GM11168 (cell line): ENCODE results near the gene CAPN15.

ENCODE experiments used
- in situ Hi-C: fragments of 300-500 bp; cut with MboI; formaldehyde crosslinking; loops from one replicate; pipeline ENCODE4 v1.12.0; 2022; ENCODE audit warnings: low sequenced_read_pairs; ENCODE audit not compliant: unreplicated experiment

The CAPN15 gene

DNA sequence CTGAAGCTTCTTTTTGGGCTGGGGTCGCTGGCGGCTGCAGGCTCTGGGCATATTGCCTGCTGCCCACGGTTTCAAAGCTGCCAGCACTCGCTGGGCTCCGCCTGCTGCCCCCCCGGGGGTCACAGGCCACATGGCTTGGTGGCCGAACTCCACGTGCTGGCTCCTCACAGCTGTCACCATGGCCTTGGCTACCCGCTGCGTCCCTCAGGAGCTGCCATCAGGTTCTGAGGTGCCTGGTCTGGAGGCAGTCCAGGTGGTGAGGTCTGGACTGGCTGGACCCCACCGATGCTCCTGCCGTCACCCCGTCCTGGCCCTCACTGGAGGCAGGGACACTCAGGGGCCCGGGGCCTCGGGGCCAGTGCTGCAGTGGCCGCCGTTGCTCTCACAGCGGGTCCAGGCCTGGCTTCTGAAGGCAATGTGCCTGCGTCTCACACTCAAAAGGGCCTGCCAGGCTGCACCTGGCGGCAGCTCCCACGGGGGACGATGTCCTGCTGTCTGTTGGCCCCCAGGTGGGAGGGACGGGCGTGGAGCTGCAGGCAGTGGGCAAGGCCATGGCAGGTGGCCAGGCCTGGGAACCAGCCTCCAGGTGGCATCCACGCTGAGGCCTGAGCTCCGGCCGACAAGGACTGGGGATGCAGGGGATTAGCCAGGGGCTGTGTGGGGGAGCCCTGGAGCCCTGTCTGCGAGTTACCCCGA lies 13.3 kb downstream of the CAPN15 start:
- in situ Hi-C loops, result no loop called here

DNA sequence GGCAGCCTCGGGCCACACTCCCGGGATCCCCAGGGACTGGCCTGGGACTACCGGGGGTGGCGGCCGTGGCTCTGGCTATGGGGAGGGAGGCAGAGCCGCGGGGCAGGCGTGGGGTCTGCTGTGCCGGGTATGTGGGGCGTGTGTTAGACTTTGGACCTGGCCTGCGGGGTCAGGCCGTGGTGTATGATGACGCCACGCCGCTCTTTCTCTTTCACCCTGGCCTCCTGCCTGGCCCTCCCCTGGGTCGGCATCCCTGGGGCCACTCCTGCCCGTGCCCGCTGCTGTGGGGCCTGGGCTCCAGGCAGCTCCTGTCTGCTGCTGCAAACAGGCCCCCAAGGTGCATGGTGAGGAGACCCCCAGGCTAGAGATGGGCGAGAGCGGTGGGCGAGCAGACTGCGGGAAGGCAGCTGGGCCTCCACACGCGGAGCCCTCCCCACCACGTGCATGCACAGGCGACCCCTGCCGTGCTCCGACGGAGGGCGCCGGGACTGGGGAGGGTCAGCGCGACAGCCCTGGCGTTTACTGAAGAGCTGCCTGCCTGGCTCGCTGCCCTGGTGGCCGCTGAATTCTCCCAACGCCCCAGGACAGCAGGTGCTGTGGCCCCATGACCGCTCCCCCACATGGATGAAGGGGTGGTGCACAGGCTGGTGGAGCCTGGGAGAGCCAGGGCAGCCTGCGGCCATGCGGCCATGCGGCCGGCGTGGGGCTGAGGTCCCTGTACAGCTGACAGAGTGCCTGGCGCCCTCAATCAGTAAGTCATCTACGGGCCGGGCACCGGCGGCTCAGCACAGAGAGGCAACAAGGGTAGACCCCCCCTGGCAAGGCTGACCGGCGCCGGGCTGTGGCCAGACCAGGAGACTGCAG lies 16.0 kb downstream of the CAPN15 start:
- in situ Hi-C loops, result no loop called here

DNA sequence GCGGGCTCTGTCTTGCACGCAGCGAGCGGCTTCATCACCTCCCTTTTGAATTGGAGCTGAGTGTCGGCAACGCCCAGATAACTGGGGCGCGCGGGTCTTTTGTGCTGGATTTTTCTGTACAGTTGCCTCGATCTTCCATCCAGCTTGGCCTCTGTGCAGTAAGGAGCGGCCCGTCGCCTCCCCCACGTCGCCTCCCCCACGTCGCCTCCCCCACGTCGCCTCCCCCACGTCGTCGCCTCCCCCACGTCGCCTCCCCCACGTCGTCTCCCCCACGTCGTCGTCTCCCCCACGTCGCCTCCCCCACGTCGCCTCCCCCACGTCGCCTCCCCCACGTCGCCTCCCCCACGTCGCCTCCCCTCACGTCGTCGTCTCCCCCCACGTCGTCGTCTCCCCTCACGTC lies 17.0 kb downstream of the CAPN15 start:
- in situ Hi-C loops, result no loop called here

- in situ Hi-C loops, result no loop called here
Measured at GRCh38 chr16:546909-547770, 19.6 kb downstream of the CAPN15 start.

DNA sequence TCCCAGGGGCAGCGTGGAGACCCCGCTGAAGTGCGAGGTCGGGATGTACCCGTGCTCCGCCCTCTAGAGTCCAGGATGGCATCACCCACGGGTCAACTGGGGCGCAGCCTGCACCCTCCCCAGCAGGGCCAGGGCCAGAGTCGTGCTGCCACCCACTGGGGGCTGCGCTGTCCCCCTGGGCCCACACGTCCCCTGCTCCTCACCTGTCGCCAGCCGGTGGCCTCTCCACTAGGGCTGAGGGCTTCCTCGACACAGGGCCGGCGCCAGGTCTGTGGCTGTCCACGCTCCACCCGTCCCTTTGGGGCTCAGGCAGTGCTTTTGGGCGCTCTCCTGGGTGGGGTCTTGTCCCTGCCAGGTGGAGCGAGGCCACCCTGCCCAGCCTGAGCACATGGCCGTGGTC lies 21.1 kb downstream of the CAPN15 start:
- in situ Hi-C loops, result no loop called here

GRCh38 chr16:549544-550263 lies 22.2 kb downstream of the CAPN15 start:
- in situ Hi-C loops, result no loop called here

GRCh38 chr16:551210-551609 lies 23.7 kb downstream of the CAPN15 start:
- in situ Hi-C loops, result no loop called here

DNA sequence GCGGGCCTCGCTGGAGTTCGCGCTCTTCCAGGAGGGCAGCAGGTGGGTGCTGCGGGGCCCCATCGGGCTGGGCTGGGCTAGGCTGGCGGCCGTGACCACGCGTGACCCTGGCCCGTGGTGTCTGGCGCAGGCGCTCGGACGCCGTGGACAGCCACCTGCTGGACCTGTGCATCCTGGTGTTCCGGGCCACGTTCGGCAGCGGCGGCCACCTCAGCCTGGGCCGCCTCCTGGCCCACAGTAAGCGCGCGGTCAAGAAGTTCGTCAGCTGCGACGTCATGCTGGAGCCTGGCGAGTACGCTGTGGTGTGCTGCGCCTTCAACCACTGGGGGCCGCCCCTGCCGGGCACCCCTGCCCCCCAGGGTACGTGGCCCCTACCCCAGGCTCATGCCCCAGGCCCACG lies 24.7 kb downstream of the CAPN15 start:
- in situ Hi-C loops, result no loop called here

DNA sequence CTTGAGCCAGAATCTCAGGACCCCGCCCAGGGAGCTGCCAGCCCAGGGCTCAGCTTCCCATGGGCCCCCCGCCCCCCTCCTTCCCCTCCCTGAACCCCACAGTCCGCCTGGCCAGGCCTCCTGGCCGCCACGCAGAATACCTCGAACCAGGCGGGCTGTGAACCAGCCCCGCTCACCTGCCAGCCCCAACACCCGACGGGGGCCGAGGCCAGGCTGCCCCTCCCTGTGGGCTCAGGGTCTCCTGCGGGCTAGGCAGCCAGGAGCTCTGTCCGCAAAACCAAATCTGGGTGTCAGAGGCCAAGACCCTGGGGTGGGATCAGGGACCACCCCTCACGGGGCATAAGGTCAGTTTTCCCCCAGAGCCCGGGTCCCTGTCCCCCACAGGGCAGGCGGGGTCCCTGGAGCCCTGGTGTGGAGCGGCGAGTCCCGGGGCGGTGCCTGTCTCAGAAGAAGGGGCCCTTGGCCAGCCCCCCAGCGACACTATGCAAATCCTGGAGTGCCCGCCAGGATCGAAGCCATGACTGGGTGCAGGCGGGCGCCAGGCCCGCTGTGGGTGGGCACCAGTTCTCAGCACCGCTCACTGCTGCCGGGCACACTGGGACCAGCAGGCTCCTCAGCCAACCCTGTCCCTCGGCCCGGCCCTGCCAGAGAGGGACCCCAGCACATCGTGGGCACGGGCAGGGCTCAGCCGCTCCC lies 26.2 kb downstream of the CAPN15 start:
- in situ Hi-C loops, result no loop called here

DNA sequence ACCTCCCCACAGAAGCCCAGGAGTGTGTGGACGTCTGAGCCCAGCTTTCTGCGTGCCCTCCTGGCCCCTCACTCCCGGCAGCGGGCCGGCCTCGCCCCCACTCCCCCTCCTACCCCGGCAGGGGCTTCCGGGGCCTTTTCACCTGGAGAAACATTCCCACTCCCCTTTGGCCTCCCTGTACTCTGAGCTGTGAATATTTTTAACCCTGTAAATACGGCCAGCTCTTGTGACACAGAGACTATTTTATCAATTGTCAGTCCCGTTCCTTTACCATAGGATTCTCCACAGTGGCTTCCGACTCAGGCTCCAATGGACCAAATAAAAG lies 26.7 kb downstream of the CAPN15 start:
- in situ Hi-C loops, result no loop called here

GRCh38 chr16:554640-555365 lies 27.3 kb downstream of the CAPN15 start:
- in situ Hi-C loops, result no loop called here

GRCh38 chr16:555528-556473 lies 28.3 kb downstream of the CAPN15 start:
- in situ Hi-C loops, result no loop called here

DNA sequence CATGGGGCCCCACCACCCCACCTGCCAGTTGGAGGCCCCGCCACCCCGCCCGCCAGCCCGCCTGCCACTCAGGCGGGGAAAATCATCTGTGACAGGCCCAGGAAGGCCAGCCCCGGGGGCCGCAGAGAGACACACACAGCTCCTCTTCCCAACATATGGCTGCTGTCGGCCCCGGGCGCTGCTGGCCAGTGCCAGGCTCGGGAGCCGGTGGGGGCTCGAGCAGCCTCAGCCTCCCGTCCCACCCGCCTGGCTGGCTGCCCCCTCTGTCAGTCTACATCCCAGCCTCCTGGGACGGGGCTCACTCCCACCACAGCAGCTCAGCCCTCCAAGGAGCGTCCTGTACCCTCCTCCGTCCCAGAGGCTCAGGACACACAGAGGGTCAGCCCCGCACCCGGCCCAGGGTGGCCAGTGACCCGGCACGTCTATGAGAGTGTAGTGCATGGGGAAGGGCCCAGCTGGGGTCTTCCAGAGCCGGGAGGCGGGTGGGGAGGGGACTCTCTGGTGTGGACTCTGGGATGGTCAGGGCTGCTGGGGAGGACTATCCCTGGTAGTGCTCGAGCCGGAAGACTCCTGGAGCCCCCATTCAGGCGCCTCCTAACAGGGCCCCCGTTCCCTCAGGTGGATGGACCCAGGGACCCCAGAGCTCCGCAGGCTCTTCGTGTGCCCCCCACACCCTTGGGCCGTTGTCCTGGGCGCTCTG lies 29.1 kb downstream of the CAPN15 start:
- in situ Hi-C loops, result no loop called here

GRCh38 chr16:557463-558297 lies 30.2 kb downstream of the CAPN15 start:
- in situ Hi-C loops, result no loop called here

GRCh38 chr16:558298-559020 lies 30.9 kb downstream of the CAPN15 start:
- in situ Hi-C loops, result no loop called here

GRCh38 chr16:559021-559380 lies 31.5 kb downstream of the CAPN15 start:
- in situ Hi-C loops, result no loop called here
